ENCODE measurements around the gene ODF2L. TPM values are rescaled to one million over a fixed set of nuclear protein-coding genes. Genes with fewer than 3 reads are reported as not detected.
"Not testable (repeated sequence)": the region's sequence is repeated elsewhere in the genome, so short reads cannot be mapped to it uniquely, and the experiment has no call there.

Gene ODF2L
- total RNA-seq, 1 experiment from 2014 or later: 38.6 TPM

GRCh38 chr1:86356247-86356646 is 39.9 kb downstream of the ODF2L start:
- BruUV-seq (replicated peaks): no TSS peak
- no peak for DNase-seq
- no peak for TF ChIP-seq CTCF (IDR thresholded peaks at IDR 0.05; ENCODE audit: unreplicated experiment)
- Mint-ChIP-seq H3K27ac (ENCODE audit: unreplicated experiment) (no peak overlapping the region), H3K4me1 (ENCODE audit: low read depth, unreplicated experiment) (no peaks in the 10 kb centered on the region), H3K9me3 (ENCODE audit: low read depth, unreplicated experiment) (no peaks in the 10 kb centered on the region), H3K27me3 (ENCODE audit: unreplicated experiment) (no peaks in the 10 kb centered on the region), H3K4me3 (ENCODE audit: low read depth, unreplicated experiment) (no peak overlapping the region), H3K36me3 (ENCODE audit: insufficient read depth, unreplicated experiment) (peaks cover 4% of the 10 kb centered on the region)
- intact Hi-C loops (cut with micrococcal nuclease; ENCODE audit: unreplicated experiment): no loop called here
- CTCF ChIA-PET: no interaction called here

GRCh38 chr1:86352086-86352485 is 44.0 kb downstream of the ODF2L start:
- no TSS peak for BruUV-seq (replicated peaks)
- DNase-seq: no peak
- CTCF ChIA-PET: no interaction called here
- Mint-ChIP-seq H3K27me3 (ENCODE audit: unreplicated experiment) (no peaks in the 10 kb centered on the region), H3K36me3 (ENCODE audit: insufficient read depth, unreplicated experiment) (no peaks in the 10 kb centered on the region), H3K4me1 (ENCODE audit: low read depth, unreplicated experiment) (no peaks in the 10 kb centered on the region), H3K27ac (ENCODE audit: unreplicated experiment) (no peak overlapping the region), H3K9me3 (ENCODE audit: low read depth, unreplicated experiment) (no peaks in the 10 kb centered on the region), H3K4me3 (ENCODE audit: low read depth, unreplicated experiment) (no peak overlapping the region)
- intact Hi-C loops (cut with micrococcal nuclease; ENCODE audit: unreplicated experiment): no loop called here
- no peak for TF ChIP-seq CTCF (IDR thresholded peaks at IDR 0.05; ENCODE audit: unreplicated experiment)

- intact Hi-C loops (cut with micrococcal nuclease; ENCODE audit: unreplicated experiment); H3K27me3 Mint-ChIP-seq (ENCODE audit: unreplicated experiment); H3K4me1 Mint-ChIP-seq (ENCODE audit: low read depth, unreplicated experiment); H3K4me3 Mint-ChIP-seq (ENCODE audit: low read depth, unreplicated experiment); H3K27ac Mint-ChIP-seq (ENCODE audit: unreplicated experiment); BruUV-seq (replicated peaks); DNase-seq; CTCF ChIA-PET; H3K36me3 Mint-ChIP-seq (ENCODE audit: insufficient read depth, unreplicated experiment); H3K9me3 Mint-ChIP-seq (ENCODE audit: low read depth, unreplicated experiment): not testable (repeated sequence)
Measured at GRCh38 chr1:86350230-86350629, 45.9 kb downstream of the ODF2L start.

GRCh38 chr1:86346388-86346787 is 49.7 kb downstream of the ODF2L start:
- peaks cover 2% of the 10 kb centered on the region for H3K9me3 Mint-ChIP-seq (ENCODE audit: low read depth, unreplicated experiment)
- H3K4me1 Mint-ChIP-seq (ENCODE audit: low read depth, unreplicated experiment): no peaks in the 10 kb centered on the region
- no peak overlapping the region for H3K4me3 Mint-ChIP-seq (ENCODE audit: low read depth, unreplicated experiment)
- TF ChIP-seq CTCF (IDR thresholded peaks at IDR 0.05; ENCODE audit: unreplicated experiment): no peak
- no peak for DNase-seq
- no peaks in the 10 kb centered on the region for H3K27me3 Mint-ChIP-seq (ENCODE audit: unreplicated experiment)
- no peaks in the 10 kb centered on the region for H3K36me3 Mint-ChIP-seq (ENCODE audit: insufficient read depth, unreplicated experiment)
- no peak overlapping the region for H3K27ac Mint-ChIP-seq (ENCODE audit: unreplicated experiment)
- CTCF ChIA-PET: no interaction called here
- intact Hi-C loops (cut with micrococcal nuclease; ENCODE audit: unreplicated experiment): no loop called here
- BruUV-seq (replicated peaks): no TSS peak

GRCh38 chr1:86345042-86345441 is 51.1 kb downstream of the ODF2L start:
- CTCF ChIA-PET: interaction anchor here (0.5 kb wide), 1 partner anchor 14 kb away, joined by 4 read pairs; no protein-coding TSS in a partner anchor
- DNase-seq: no peak
- Mint-ChIP-seq H3K4me1 (ENCODE audit: low read depth, unreplicated experiment) (no peaks in the 10 kb centered on the region), H3K36me3 (ENCODE audit: insufficient read depth, unreplicated experiment) (no peaks in the 10 kb centered on the region), H3K9me3 (ENCODE audit: low read depth, unreplicated experiment) (peaks cover 2% of the 10 kb centered on the region), H3K27ac (ENCODE audit: unreplicated experiment) (no peak overlapping the region), H3K27me3 (ENCODE audit: unreplicated experiment) (no peaks in the 10 kb centered on the region), H3K4me3 (ENCODE audit: low read depth, unreplicated experiment) (no peak overlapping the region)
- no peak for TF ChIP-seq CTCF (IDR thresholded peaks at IDR 0.05; ENCODE audit: unreplicated experiment)
- intact Hi-C loops (cut with micrococcal nuclease; ENCODE audit: unreplicated experiment): no loop called here
- no TSS peak for BruUV-seq (replicated peaks)

Measured in Calu3 (cell line).